Naive thymus-derived CD4-positive, alpha-beta T cell (primary cell): ENCODE measurements around the gene E2F7. TPM values are rescaled to one million over a fixed set of nuclear protein-coding genes. Genes with fewer than 3 reads are reported as not detected.

Experiments
- ATAC-seq: fragments of 150-1000 bp; cut with Tn5 transposase; 2 replicates; pipeline ENCODE4 v1.10.0; 2021; ENCODE audit warnings: mild to moderate bottlenecking, moderate library complexity
- CTCF ChIA-PET: fragments of 350-600 bp; sonication (Branson Sonifier 250); formaldehyde crosslinking; loops from one replicate; lab custom pipeline; 2021; ENCODE audit warnings: antibody characterized with exemption; lab: Charles Lee
- POLR2A ChIA-PET: fragments of 350-600 bp; sonication (Branson Sonifier 250); formaldehyde crosslinking; loops from one replicate; lab custom pipeline; 2021; ENCODE audit warnings: antibody characterized with exemption, inconsistent platforms; lab: Charles Lee
- DNase-seq, 9 donors: peaks; one replicate each; pipeline versions ENCODE4 v3.0.0 to v3.0.0-alpha.2; 2020 to 2022; ENCODE audit warnings: mixed read lengths in 1 of 9
- H3K27ac ChIP-seq: one replicate; pipeline ENCODE4 v1.7.0; 2013; ENCODE audit warnings: mild to moderate bottlenecking, low read depth, low read length, moderate library complexity
- H3K27me3 ChIP-seq, 2 donors: one replicate each; pipeline ENCODE4 v1.7.0; 2013; ENCODE audit warnings: low read length in 2 of 2, mild to moderate bottlenecking in 2 of 2, moderate library complexity in 2 of 2; ENCODE audit not compliant: control insufficient read depth in 2 of 2, insufficient read depth in 2 of 2
- H3K36me3 ChIP-seq, 3 experiments: 1 replicate in 2 of 3; 2 replicates in 1 of 3; pipeline ENCODE4 v1.7.0; 2013; ENCODE audit warnings: low read length in 3 of 3, mild to moderate bottlenecking in 3 of 3, moderate library complexity in 1 of 3; ENCODE audit not compliant: insufficient read depth in 3 of 3, control insufficient read depth in 2 of 3
- H3K4me1 ChIP-seq, 2 donors: one replicate each; pipeline ENCODE4 v1.7.0; 2013; ENCODE audit warnings: low read length in 2 of 2, mild to moderate bottlenecking in 2 of 2, moderate library complexity in 1 of 2; ENCODE audit not compliant: control insufficient read depth in 2 of 2, insufficient read depth in 2 of 2
- H3K4me3 ChIP-seq: 2 replicates; pipeline ENCODE4 v1.7.0; 2013; ENCODE audit warnings: mild to moderate bottlenecking, low read length
- H3K9me3 ChIP-seq, 3 experiments: 1 replicate in 2 of 3; 2 replicates in 1 of 3; pipeline ENCODE4 v1.7.0; 2013; ENCODE audit warnings: low read length in 3 of 3; ENCODE audit not compliant: control insufficient read depth in 2 of 3
- H3K27ac Mint-ChIP-seq, 9 donors: one replicate each; pipeline ENCODE4 v1.8.0; 2020 to 2022; ENCODE audit warnings: mixed read lengths in 9 of 9, mild to moderate bottlenecking in 8 of 9, moderate library complexity in 5 of 9, inconsistent platforms in 2 of 9
- H3K27me3 Mint-ChIP-seq, 5 donors: one replicate each; pipeline ENCODE4 v1.8.0; 2021 to 2022; ENCODE audit warnings: mixed read lengths in 5 of 5, mild to moderate bottlenecking in 1 of 5
- H3K36me3 Mint-ChIP-seq, 5 donors: one replicate each; pipeline ENCODE4 v1.8.0; 2020 to 2022; ENCODE audit warnings: mixed read lengths in 5 of 5, mild to moderate bottlenecking in 3 of 5, inconsistent platforms in 1 of 5
- H3K4me1 Mint-ChIP-seq, 7 donors: one replicate each; pipeline ENCODE4 v1.8.0; 2020 to 2022; ENCODE audit warnings: mixed read lengths in 7 of 7, mild to moderate bottlenecking in 3 of 7, inconsistent platforms in 1 of 7
- H3K4me3 Mint-ChIP-seq, 10 donors: one replicate each; pipeline ENCODE4 v1.8.0; 2020 to 2022; ENCODE audit warnings: mild to moderate bottlenecking in 10 of 10, mixed read lengths in 10 of 10, moderate library complexity in 6 of 10, inconsistent platforms in 2 of 10
- H3K9me3 Mint-ChIP-seq, 11 donors: one replicate each; pipeline ENCODE4 v1.8.0; 2020 to 2022; ENCODE audit warnings: mixed read lengths in 11 of 11, mild to moderate bottlenecking in 4 of 11, inconsistent platforms in 1 of 11, moderate library complexity in 1 of 11
- intact Hi-C, 2 donors: fragments of 100-400 bp; cut with micrococcal nuclease; formaldehyde crosslinking; loops; one replicate each; pipeline ENCODE4 v1.15.1; 2023
- polyA plus RNA-seq, 2 donors: library from polyadenylated mRNA; unstranded; fragments of 300-500 nt; fragmentation: Illumina TruSeq; gene quantifications; one replicate each; pipeline ENCODE4 v1.2.3, GENCODE V29; 2021
- total RNA-seq, 6 experiments: library from RNA in 5 of 6; stranded (reverse) in 5 of 6; gene quantifications; 1 replicate in 5 of 6; 2 replicates in 1 of 6; pipeline ENCODE4 v1.2.3 and lab custom pipeline; 2021 to 2026

Gene E2F7
- total and polyA plus RNA-seq, 7 experiments from 2014 or later, result 0.22 to 17.6 TPM; not detected in 5

- Histone ChIP-seq H3K4me3 (no peak overlapping the region), H3K4me1 (no peaks in the 10 kb centered on the region), H3K9me3 (no peaks in the 10 kb centered on the region), H3K36me3 (no peaks in the 10 kb centered on the region), H3K27ac (no peak overlapping the region), H3K27me3 (no peaks in the 10 kb centered on the region)
- intact Hi-C loops, result no loop called here
- peaks cover 0 to 3% (median 0%) of the 10 kb centered on the region in 11 donors for H3K9me3 Mint-ChIP-seq
- H3K36me3 Mint-ChIP-seq, result peaks cover 0 to 4% (median 0%) of the 10 kb centered on the region in 5 donors
- peaks cover 0 to 6% (median 0%) of the 10 kb centered on the region in 7 donors for H3K4me1 Mint-ChIP-seq
- no peak overlapping the region for H3K4me3 Mint-ChIP-seq
- DNase-seq, result no peak
- CTCF ChIA-PET, result no interaction called here
- POLR2A ChIA-PET, result no interaction called here
- H3K27ac Mint-ChIP-seq, result peak overlapping the region in 1 of 9 donors; percentile 39
- ATAC-seq, result no peak
- peaks cover 0 to 20% (median 4%) of the 10 kb centered on the region in 5 donors for H3K27me3 Mint-ChIP-seq
These were observed 5.6 kb upstream of the E2F7 start for GRCh38 chr12:77070800-77071449.

DNA sequence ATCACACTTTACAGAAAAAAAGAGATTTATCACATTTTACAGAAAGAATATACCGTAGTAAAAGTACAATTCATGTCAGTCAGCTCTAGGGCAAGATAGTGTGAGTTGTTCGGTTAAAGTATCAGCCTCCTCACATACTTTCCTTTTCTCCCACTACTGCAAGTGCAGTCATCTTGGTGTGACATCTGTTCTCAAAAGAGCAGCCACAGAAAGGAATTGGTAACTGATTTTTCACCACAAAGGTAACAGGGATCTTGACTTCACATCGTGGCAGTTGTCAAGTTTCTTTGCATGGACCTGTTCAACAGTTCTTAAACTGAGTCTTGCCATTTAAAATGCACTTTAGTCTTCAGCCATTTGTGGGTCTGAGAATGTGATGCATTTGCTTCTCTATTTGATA is 5.0 kb upstream of the E2F7 start:
- ChIA-PET POLR2A (no interaction called here), CTCF (no interaction called here)
- ATAC-seq, result no peak
- no peak for DNase-seq
- Histone ChIP-seq H3K4me3 (no peak overlapping the region), H3K27me3 (no peaks in the 10 kb centered on the region), H3K4me1 (no peaks in the 10 kb centered on the region), H3K36me3 (no peaks in the 10 kb centered on the region), H3K27ac (no peak overlapping the region), H3K9me3 (no peaks in the 10 kb centered on the region)
- Mint-ChIP-seq H3K27ac (no peak overlapping the region), H3K36me3 (peaks cover 0 to 4% (median 0%) of the 10 kb centered on the region in 5 donors), H3K4me3 (no peak overlapping the region), H3K27me3 (peaks cover 0 to 19% (median 4%) of the 10 kb centered on the region in 5 donors), H3K4me1 (peaks cover 0 to 8% (median 0%) of the 10 kb centered on the region in 7 donors), H3K9me3 (peaks cover 0 to 3% (median 0%) of the 10 kb centered on the region in 11 donors)
- intact Hi-C loops, result no loop called here

DNA sequence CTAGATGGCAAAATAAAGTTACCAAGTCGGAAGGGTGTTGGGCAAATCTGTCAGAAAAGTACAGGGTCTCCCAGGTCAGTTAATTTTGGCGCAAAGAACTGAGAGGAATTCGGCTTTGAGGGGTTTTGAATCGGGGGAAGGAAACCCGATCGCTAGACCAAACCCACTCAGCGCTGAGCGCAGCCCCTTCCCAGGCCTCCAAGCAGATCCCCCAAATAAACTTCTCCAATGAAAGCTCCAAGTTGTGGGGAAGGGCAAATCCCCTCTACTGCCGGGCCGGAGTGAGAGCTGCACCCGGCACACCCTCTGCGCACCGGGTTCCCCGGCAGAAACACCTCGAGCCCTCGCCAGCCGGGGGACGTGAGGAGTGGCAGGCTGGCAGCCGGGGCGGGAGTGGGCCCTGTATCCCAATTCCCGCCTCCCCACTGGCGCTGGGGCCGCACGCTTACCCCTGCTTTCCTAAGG is 441 bp downstream of the E2F7 start:
- Histone ChIP-seq H3K4me3 (peak overlapping the region; percentile 63), H3K27ac (no peak overlapping the region), H3K27me3 (no peaks in the 10 kb centered on the region), H3K36me3 (no peaks in the 10 kb centered on the region), H3K4me1 (peaks cover 0 to 7% of the 10 kb centered on the region in 2 donors), H3K9me3 (no peaks in the 10 kb centered on the region)
- peaks cover 0 to 25% (median 0%) of the 10 kb centered on the region in 5 donors for H3K36me3 Mint-ChIP-seq
- peak overlapping the region; percentile 68 to 86 (median 83) for H3K4me3 Mint-ChIP-seq
- peaks cover 5 to 45% (median 9%) of the 10 kb centered on the region in 7 donors for H3K4me1 Mint-ChIP-seq
- ChIA-PET CTCF (no interaction called here), POLR2A (no interaction called here)
- peak overlapping the region in 2 of 9 donors; percentile 11 to 47 for H3K27ac Mint-ChIP-seq
- no peaks in the 10 kb centered on the region for H3K9me3 Mint-ChIP-seq
- intact Hi-C loops, result loop anchor here in 1 of 2 donors (1.0 to 10.0 kb wide), 7 partner anchors 16 to 1550 kb away; partner anchors contain the start of genes CSRP2, KRR1, NAP1L1 and OSBPL8
- DNase-seq (peak in 1 of 9 donors; percentile 3), ATAC-seq (peak; percentile 39)
- H3K27me3 Mint-ChIP-seq, result peaks cover 15 to 41% (median 30%) of the 10 kb centered on the region in 5 donors

- Mint-ChIP-seq H3K27me3 (peaks cover 3 to 41% (median 30%) of the 10 kb centered on the region in 5 donors), H3K4me3 (no peak overlapping the region), H3K9me3 (no peaks in the 10 kb centered on the region), H3K27ac (no peak overlapping the region), H3K36me3 (peaks cover 0 to 28% (median 0%) of the 10 kb centered on the region in 5 donors), H3K4me1 (peaks cover 5 to 53% (median 9%) of the 10 kb centered on the region in 7 donors)
- DNase-seq (no peak), ATAC-seq (no peak)
- ChIA-PET CTCF (no interaction called here), POLR2A (no interaction called here)
- H3K9me3 ChIP-seq, result no peaks in the 10 kb centered on the region
- H3K27ac ChIP-seq, result no peak overlapping the region
- H3K27me3 ChIP-seq, result no peaks in the 10 kb centered on the region
- H3K36me3 ChIP-seq, result no peaks in the 10 kb centered on the region
- no peak overlapping the region for H3K4me3 ChIP-seq
- intact Hi-C loops, result loop anchor here in 1 of 2 donors (10.0 kb wide), 3 partner anchors 262 to 1548 kb away; partner anchors contain the start of genes KRR1 and NAP1L1
- H3K4me1 ChIP-seq, result peaks cover 0 to 7% of the 10 kb centered on the region in 2 donors
These were observed 2.4 kb downstream of the E2F7 start for GRCh38 chr12:77062846-77063461.

- peaks cover 0 to 7% of the 10 kb centered on the region in 2 donors for H3K4me1 ChIP-seq
- no peak overlapping the region for H3K27ac Mint-ChIP-seq
- ChIA-PET POLR2A (no interaction called here), CTCF (no interaction called here)
- intact Hi-C loops, result loop anchor here in 1 of 2 donors (10.0 kb wide), 3 partner anchors 262 to 1548 kb away; partner anchors contain the start of genes KRR1 and NAP1L1
- ATAC-seq (no peak), DNase-seq (no peak)
- peaks cover 0 to 31% (median 0%) of the 10 kb centered on the region in 5 donors for H3K36me3 Mint-ChIP-seq
- H3K9me3 ChIP-seq, result no peaks in the 10 kb centered on the region
- no peak overlapping the region for H3K4me3 Mint-ChIP-seq
- H3K27ac ChIP-seq, result no peak overlapping the region
- H3K4me1 Mint-ChIP-seq, result peaks cover 5 to 56% (median 9%) of the 10 kb centered on the region in 7 donors
- no peak overlapping the region for H3K4me3 ChIP-seq
- H3K36me3 ChIP-seq, result no peaks in the 10 kb centered on the region
- H3K9me3 Mint-ChIP-seq, result no peaks in the 10 kb centered on the region
- no peaks in the 10 kb centered on the region for H3K27me3 ChIP-seq
- H3K27me3 Mint-ChIP-seq, result peaks cover 3 to 41% (median 30%) of the 10 kb centered on the region in 5 donors
These were observed 3.0 kb downstream of the E2F7 start for GRCh38 chr12:77062396-77062795.

DNA sequence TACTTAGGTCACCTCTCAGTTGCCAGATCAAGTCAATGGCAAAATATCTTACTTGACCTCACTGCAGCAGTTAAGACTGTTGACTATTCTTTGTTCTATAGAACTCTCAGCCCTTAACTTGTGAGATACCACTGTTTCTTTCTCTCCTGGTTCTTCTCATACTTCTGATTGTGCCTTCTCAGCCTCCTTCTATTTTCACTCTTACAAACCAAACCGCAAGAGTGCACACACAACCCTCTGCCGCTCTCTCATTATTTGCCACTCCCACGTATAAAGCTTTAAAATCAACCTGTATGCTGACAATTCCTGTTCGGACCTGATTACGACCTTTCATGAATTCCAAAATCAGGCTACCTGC is 4.5 kb downstream of the E2F7 start:
- Histone ChIP-seq H3K27me3 (no peaks in the 10 kb centered on the region), H3K27ac (no peak overlapping the region), H3K9me3 (no peaks in the 10 kb centered on the region), H3K36me3 (no peaks in the 10 kb centered on the region), H3K4me1 (peaks cover 0 to 7% of the 10 kb centered on the region in 2 donors), H3K4me3 (no peak overlapping the region)
- Mint-ChIP-seq H3K27ac (no peak overlapping the region), H3K27me3 (peaks cover under 1 to 41% (median 30%) of the 10 kb centered on the region in 5 donors), H3K4me3 (no peak overlapping the region), H3K4me1 (peaks cover 5 to 51% (median 6%) of the 10 kb centered on the region in 7 donors), H3K36me3 (peaks cover 0 to 37% (median 0%) of the 10 kb centered on the region in 5 donors), H3K9me3 (no peaks in the 10 kb centered on the region)
- ATAC-seq, result no peak
- intact Hi-C loops, result loop anchor here in 1 of 2 donors (10.0 kb wide), 3 partner anchors 264 to 1546 kb away; partner anchors contain the start of genes KRR1 and NAP1L1
- ChIA-PET CTCF (no interaction called here), POLR2A (no interaction called here)
- DNase-seq, result no peak
